Activated naive CD4-positive, alpha-beta T cell treated with anti-CD3 and anti-CD28 coated beads, Interleukin-2, amount 50 U/mL, for 72 hours (primary cell): ENCODE data around the gene ARHGAP27. TPM values are rescaled to one million over a fixed set of nuclear protein-coding genes. Genes with fewer than 3 reads are reported as not detected.
"Not testable (repeated sequence)": the region's sequence is repeated elsewhere in the genome, so short reads cannot be mapped to it uniquely, and the experiment has no call there.

Experiments used
- ATAC-seq, 2 donors: fragments of 150-1000 bp; cut with Tn5 transposase; 2 replicates each; pipeline ENCODE4 v1.10.0; 2021; ENCODE audit warnings: mild to moderate bottlenecking in 2 of 2, moderate library complexity in 2 of 2
- DNase-seq, 2 donors: peaks; one replicate each; pipeline ENCODE4 v3.0.0; 2021 to 2022; ENCODE audit warnings: low spot score in 2 of 2
- H3K27ac Mint-ChIP-seq, 2 donors: one replicate each; pipeline ENCODE4 v1.8.0; 2022; ENCODE audit warnings: mild to moderate bottlenecking in 2 of 2, mixed read lengths in 2 of 2
- H3K36me3 Mint-ChIP-seq, 2 donors: one replicate each; pipeline ENCODE4 v1.8.0; 2022; ENCODE audit warnings: mixed read lengths in 2 of 2
- H3K9me3 Mint-ChIP-seq, 2 donors: one replicate each; pipeline ENCODE4 v1.8.0; 2022; ENCODE audit warnings: mixed read lengths in 2 of 2
- total RNA-seq, 2 donors: library from RNA; stranded (reverse); gene quantifications; one replicate each; pipeline ENCODE4 v1.2.3, GENCODE V29; 2022

Gene ARHGAP27
- 10 to 100 TPM; 49.7 to 55.1 TPM for total RNA-seq

- H3K9me3 Mint-ChIP-seq: no peaks in the 10 kb centered on the region
- H3K36me3 Mint-ChIP-seq: no peaks in the 10 kb centered on the region
- no peak for ATAC-seq
- H3K27ac Mint-ChIP-seq: no peak within 1 kb of the TSS
- no peak for DNase-seq
Measured at GRCh38 chr17:45432405-45433158, at the start of gene ARHGAP27. ARHGAP27 (minus strand) TSS chr17:45432870; CDS start chr17:45430279, 2,591 bp downstream.

- not testable (repeated sequence) for DNase-seq, H3K27ac Mint-ChIP-seq, ATAC-seq, H3K36me3 Mint-ChIP-seq, H3K9me3 Mint-ChIP-seq
Measured at GRCh38 chr17:45482317-45482716, 49.6 kb upstream of the ARHGAP27 start.

GRCh38 chr17:45475436-45475835 is 42.8 kb upstream of the ARHGAP27 start:
- DNase-seq, H3K36me3 Mint-ChIP-seq, ATAC-seq, H3K9me3 Mint-ChIP-seq: not testable (repeated sequence)
- H3K27ac Mint-ChIP-seq: peak overlapping the region in 1 of 2 donors; percentile 14

- not testable (repeated sequence) for DNase-seq, H3K9me3 Mint-ChIP-seq, ATAC-seq, H3K36me3 Mint-ChIP-seq
- H3K27ac Mint-ChIP-seq: peak overlapping the region in 1 of 2 donors; percentile 24
Measured at GRCh38 chr17:45472249-45472648, 39.6 kb upstream of the ARHGAP27 start.

- not testable (repeated sequence) for DNase-seq, ATAC-seq, H3K27ac Mint-ChIP-seq, H3K9me3 Mint-ChIP-seq, H3K36me3 Mint-ChIP-seq
Measured at GRCh38 chr17:45469204-45469563, 36.5 kb upstream of the ARHGAP27 start.

- H3K36me3 Mint-ChIP-seq, DNase-seq, ATAC-seq, H3K9me3 Mint-ChIP-seq, H3K27ac Mint-ChIP-seq: not testable (repeated sequence)
Measured at GRCh38 chr17:45468293-45469203, 35.9 kb upstream of the ARHGAP27 start.

- not testable (repeated sequence) for H3K36me3 Mint-ChIP-seq, H3K9me3 Mint-ChIP-seq
- ATAC-seq: peak; percentile 93 to 96
- DNase-seq: peak; percentile 23 to 78
- peak overlapping the region in 1 of 2 donors; percentile 81 for H3K27ac Mint-ChIP-seq
Measured at GRCh38 chr17:45461524-45462327, 29.1 kb upstream of the ARHGAP27 start.

- DNase-seq: peak in 1 of 2 donors; percentile 39
- ATAC-seq, H3K36me3 Mint-ChIP-seq, H3K9me3 Mint-ChIP-seq, H3K27ac Mint-ChIP-seq: not testable (repeated sequence)
Measured at GRCh38 chr17:45460422-45460821, 27.8 kb upstream of the ARHGAP27 start.

GRCh38 chr17:45454341-45454740 is 21.7 kb upstream of the ARHGAP27 start:
- H3K36me3 Mint-ChIP-seq, ATAC-seq, H3K27ac Mint-ChIP-seq, DNase-seq, H3K9me3 Mint-ChIP-seq: not testable (repeated sequence)

GRCh38 chr17:45453731-45454130 is 21.1 kb upstream of the ARHGAP27 start:
- not testable (repeated sequence) for DNase-seq, H3K27ac Mint-ChIP-seq, H3K9me3 Mint-ChIP-seq, H3K36me3 Mint-ChIP-seq
- ATAC-seq: peak in 1 of 2 donors; percentile 28

GRCh38 chr17:45453225-45453534 is 20.5 kb upstream of the ARHGAP27 start:
- not testable (repeated sequence) for H3K9me3 Mint-ChIP-seq, H3K27ac Mint-ChIP-seq, ATAC-seq, DNase-seq, H3K36me3 Mint-ChIP-seq

- DNase-seq, H3K36me3 Mint-ChIP-seq, ATAC-seq, H3K9me3 Mint-ChIP-seq: not testable (repeated sequence)
- H3K27ac Mint-ChIP-seq: peak overlapping the region in 1 of 2 donors; percentile 65
Measured at GRCh38 chr17:45452329-45453224, 19.9 kb upstream of the ARHGAP27 start.

- ATAC-seq, H3K9me3 Mint-ChIP-seq, H3K27ac Mint-ChIP-seq, DNase-seq, H3K36me3 Mint-ChIP-seq: not testable (repeated sequence)
Measured at GRCh38 chr17:45451660-45452059, 19.0 kb upstream of the ARHGAP27 start.

GRCh38 chr17:45451131-45451530 is 18.5 kb upstream of the ARHGAP27 start:
- DNase-seq (no peak), ATAC-seq (peak in 1 of 2 donors; percentile 24)
- Mint-ChIP-seq H3K9me3 (no peaks in the 10 kb centered on the region), H3K27ac (no peak overlapping the region), H3K36me3 (peaks cover 0 to 2% of the 10 kb centered on the region in 2 donors)

- not testable (repeated sequence) for ATAC-seq, H3K36me3 Mint-ChIP-seq, H3K9me3 Mint-ChIP-seq, DNase-seq, H3K27ac Mint-ChIP-seq
Measured at GRCh38 chr17:45449708-45450329, 17.1 kb upstream of the ARHGAP27 start.
